K562 (cell line): ENCODE results near the gene LDLRAD3. TPM values are rescaled to one million over a fixed set of nuclear protein-coding genes. Genes with fewer than 3 reads are reported as not detected.

ENCODE experiments used
- ATAC-seq: fragments of 200-7000 bp; cut with Tn5 transposase; 3 replicates; pipeline ENCODE4 v1.9.1; 2020; ENCODE audit warnings: moderate library complexity
- BruUV-seq: library from RNA; stranded (reverse); fragments of 400-500 nt; replicated peaks from 2 replicates; lab custom pipeline; 2021; lab: Mats Ljungman, UMichigan
- CTCF ChIA-PET: fragments of 300-600 bp; formaldehyde crosslinking; extraction: SDS; loops from one replicate; lab custom pipeline; 2021; ENCODE audit warnings: low intra/inter-chr PET ratio; lab: Yijun Ruan, JAX
- POLR2A ChIA-PET: fragments of 300-600, 350-650 bp; sonication (Branson Sonifier 250); formaldehyde crosslinking; extraction: SDS; loops from one replicate; lab custom pipeline; 2021; ENCODE audit warnings: antibody characterized with exemption, inconsistent platforms; lab: Yijun Ruan, JAX
- DNase-seq, 4 experiments: peaks; one replicate each; pipeline versions ENCODE4 v3.0.0 to v3.0.0-alpha.2; 2011 to 2018; ENCODE audit warnings: low spot score in 3 of 4, mixed read lengths in 3 of 4; ENCODE audit errors: extremely low read depth in 1 of 4
- FAIRE-seq: peaks from 2 replicates; lab custom pipeline; 2011; peaks lifted over from hg19 to GRCh38; lab: Jason Lieb, UNC
- H2AFZ ChIP-seq: 2 replicates; pipeline ENCODE4 v1.6.0; 2011; ENCODE audit warnings: low read depth, low read length, control low read depth, inconsistent platforms
- H3K27ac ChIP-seq: fragments of 200-600 bp; 3 replicates; pipeline ENCODE4 v1.8.0; 2011; ENCODE audit warnings: low read depth, mild to moderate bottlenecking, control low read depth, inconsistent platforms, low read length, moderate library complexity, mixed read lengths; ENCODE audit errors: extremely low read depth
- H3K27me3 ChIP-seq, 2 experiments: fragments of 300-600 bp in 1 of 2; 2 replicates in 1 of 2; 3 replicates in 1 of 2; pipeline versions ENCODE4 v1.6.0 to v1.8.0; 2011; ENCODE audit warnings: inconsistent platforms in 2 of 2, low read length in 2 of 2, mild to moderate bottlenecking in 1 of 2, mixed read lengths in 1 of 2, moderate library complexity in 1 of 2; ENCODE audit not compliant: control insufficient read depth in 2 of 2, insufficient read depth in 2 of 2
- H3K36me3 ChIP-seq: fragments of 300-600 bp; 3 replicates; pipeline ENCODE4 v1.8.0; 2011; ENCODE audit warnings: mild to moderate bottlenecking, low read length, inconsistent platforms; ENCODE audit not compliant: control insufficient read depth, insufficient read depth
- H3K4me1 ChIP-seq, 2 experiments: fragments of 200-600 bp in 1 of 2; replicated peaks in 1 of 2; 2 replicates in 1 of 2; 3 replicates in 1 of 2; pipeline versions ENCODE4 v1.5.1 to v1.8.0; 2011; ENCODE audit warnings: inconsistent platforms in 2 of 2, low read length in 2 of 2, mild to moderate bottlenecking in 1 of 2, mixed read lengths in 1 of 2, moderate library complexity in 1 of 2; ENCODE audit not compliant: control insufficient read depth in 2 of 2, insufficient read depth in 2 of 2
- H3K4me2 ChIP-seq: 2 replicates; pipeline ENCODE4 v1.6.1; 2011; ENCODE audit warnings: low read length, control low read depth, inconsistent platforms, mixed read lengths; ENCODE audit not compliant: insufficient read depth
- H3K4me3 ChIP-seq: fragments of 200-600 bp; sonication (generic), shearing (Covaris generic); 2 replicates; pipeline ENCODE4 v1.5.1; 2016; ENCODE audit warnings: control low read depth, inconsistent platforms
- H3K79me2 ChIP-seq: fragments of 200-600 bp; 3 replicates; pipeline ENCODE4 v1.8.0; 2011; ENCODE audit warnings: low read length, inconsistent platforms; ENCODE audit not compliant: control insufficient read depth, insufficient read depth
- H3K9ac ChIP-seq, 2 experiments: 2 replicates each; pipeline versions ENCODE4 v1.6.0 to v1.6.1; 2011; ENCODE audit warnings: low read depth in 2 of 2, low read length in 2 of 2, control low read depth in 1 of 2, inconsistent platforms in 1 of 2, mild to moderate bottlenecking in 1 of 2, mixed read lengths in 1 of 2; ENCODE audit not compliant: insufficient read depth in 1 of 2
- H3K9me1 ChIP-seq: one replicate; pipeline ENCODE4 v1.6.0; 2011; ENCODE audit warnings: inconsistent platforms, mild to moderate bottlenecking, low read length, moderate library complexity; ENCODE audit not compliant: control insufficient read depth, insufficient read depth
- H3K9me3 ChIP-seq: replicated peaks from 2 replicates; pipeline ENCODE4 v1.5.1; 2011; ENCODE audit warnings: low read depth, low read length, inconsistent platforms; ENCODE audit not compliant: control insufficient read depth, insufficient read depth
- H4K20me1 ChIP-seq: replicated peaks from 2 replicates; pipeline ENCODE4 v1.6.1; 2011; ENCODE audit warnings: low read length, inconsistent platforms, mixed read lengths; ENCODE audit not compliant: control insufficient read depth, insufficient read depth
- BMI1 ChIP-seq: fragments of 150-350 bp; IDR thresholded peaks from 2 replicates; pipeline ENCODE4 v1.6.1; 2014; ENCODE audit warnings: low read length
- CHCHD3 ChIP-seq: fragments of 250-450 bp; sonication (Bioruptor Pico); IDR thresholded peaks from 2 replicates; pipeline ENCODE4 v2.1.2; 2022; ENCODE audit warnings: mild to moderate bottlenecking
- E2F1 ChIP-seq: sonication (generic); formaldehyde crosslinking; IDR thresholded peaks from 2 replicates; pipeline ENCODE4 v1.8.1; 2023; ENCODE audit warnings: mild to moderate bottlenecking, missing genetic modification reagents, moderate library complexity
- FOXJ2 ChIP-seq: fragments of 200-800 bp; sonication (Bioruptor generic); IDR thresholded peaks from 2 replicates; pipeline ENCODE4 v1.6.1; 2016; ENCODE audit warnings: missing genetic modification characterization, missing compliant biosample characterization
- HIVEP1 ChIP-seq: fragments of 250-450 bp; sonication (Bioruptor Pico); IDR thresholded peaks from 2 replicates; pipeline ENCODE4 v1.4.0; 2020; ENCODE audit warnings: mild to moderate bottlenecking
- MAX ChIP-seq: sonication (generic); formaldehyde crosslinking; IDR thresholded peaks from 2 replicates; pipeline ENCODE4 v1.9.0; 2022; ENCODE audit warnings: mild to moderate bottlenecking, missing genetic modification reagents
- MTA1 ChIP-seq: fragments of 450-650 bp; IDR thresholded peaks from 2 replicates; pipeline ENCODE4 v1.6.1; 2017; ENCODE audit warnings: borderline replicate concordance
- POLR3G ChIP-seq: IDR thresholded peaks from 2 replicates; pipeline ENCODE4 v1.6.1; 2011; ENCODE audit not compliant: insufficient read length, insufficient replicate concordance; ENCODE audit errors: extremely low read depth
- TAF15 ChIP-seq: fragments of 200-400 bp; formaldehyde crosslinking; IDR thresholded peaks from 2 replicates; pipeline ENCODE4 v1.6.1; 2017; ENCODE audit warnings: mild to moderate bottlenecking, low read depth, low read length, moderate library complexity
- THRA ChIP-seq: fragments of 450-650 bp; IDR thresholded peaks from 2 replicates; pipeline ENCODE4 v1.6.1; 2017; ENCODE audit warnings: mild to moderate bottlenecking, moderate library complexity
- TRIM28 ChIP-seq: fragments of 450-650 bp; IDR thresholded peaks from 2 replicates; pipeline ENCODE4 v1.6.1; 2017
- ZBED1 ChIP-seq: IDR thresholded peaks from 2 replicates; pipeline ENCODE4 v1.6.1; 2014
- ZBTB33 ChIP-seq: sonication (generic); formaldehyde crosslinking; IDR thresholded peaks from 2 replicates; pipeline ENCODE4 v1.8.1; 2023; ENCODE audit warnings: mild to moderate bottlenecking, missing genetic modification reagents
- ZNF75A ChIP-seq: fragments of 450-650 bp; formaldehyde crosslinking; IDR thresholded peaks from 2 replicates; pipeline ENCODE4 v1.4.0; 2020; ENCODE audit warnings: mild to moderate bottlenecking
- WGBS: fragments of 100-300 bp; shearing (Covaris generic); methylation state at CpG from one replicate; pipeline ENCODE4 v1.1.6; 2016; ENCODE audit warnings: low coverage, mixed read lengths; ENCODE audit not compliant: insufficient coverage; ENCODE audit errors: missing lambda C conversion rate; 5-methylcytosine and 5-hydroxymethylcytosine counted together
- in situ Hi-C: fragments of 300-500 bp; cut with MboI; formaldehyde crosslinking; loops from 4 replicates; pipeline ENCODE4 v1.15.0; 2018; ENCODE audit warnings: inconsistent platforms, mixed read lengths
- intact Hi-C: fragments of 100-400 bp; cut with micrococcal nuclease; formaldehyde crosslinking; loops from 2 replicates; pipeline ENCODE4 v1.14.2; 2022
- polyA plus RNA-seq, 8 experiments: library from polyadenylated mRNA; depleted of rRNA in 4 of 8; stranded (reverse) in 5 of 8; unstranded in 3 of 8; fragments of >200 nt; fragmentation: Nextera tagmentation in 2 of 8; fragmentation: Illumina TruSeq in 1 of 8; extraction: Ambion mirVana in 2 of 8; extraction: Trizol in 1 of 8; gene quantifications; 2 replicates each; pipeline versions ENCODE4 v1.2.1 to v1.2.3, GENCODE V29; 2011 to 2014; ENCODE audit warnings: inconsistent platforms in 1 of 8, missing spikeins in 1 of 8
- total RNA-seq, 7 experiments: library from RNA; depleted of rRNA in 6 of 7; stranded (reverse); fragments of >200 nt in 6 of 7; fragmentation: Illumina TruSeq in 2 of 7; extraction: Trizol in 2 of 7; gene quantifications; 2 replicates each; pipeline versions ENCODE4 v1.2.1 to v1.2.3, GENCODE V29; 2011 to 2021; ENCODE audit warnings: low replicate concordance in 1 of 7

LDLRAD3 gene
- total and polyA plus RNA-seq, 9 of the 15 experiments (the other 6 are each of a cell fraction or from before 2014, with no cell fraction given): 0.73 to 7.2 (median 3.5) TPM

- no peak overlapping the region for H3K4me2 ChIP-seq
- no peak overlapping the region for H3K27ac ChIP-seq
- H3K9me1 ChIP-seq: no peaks in the 10 kb centered on the region
- DNase-seq: no peak
- no peak for FAIRE-seq
- H3K4me1 ChIP-seq: peaks cover 0 to 7% of the 10 kb centered on the region in 2 experiments; a peak in 2 of 5 replicates
- in situ Hi-C loops (no loop called here), intact Hi-C loops (loop anchor here (10.0 kb wide), 1 partner anchor 59 kb away; no protein-coding TSS in a partner anchor)
- ChIA-PET CTCF (no interaction called here), POLR2A (interaction anchor here (0.6 to 1.1 kb wide), 3 partner anchors 10 to 115 kb away, joined by 3 to 4 read pairs (median 3); no protein-coding TSS in a partner anchor)
- H3K9ac ChIP-seq: no peak overlapping the region
- H2AFZ ChIP-seq: no peak overlapping the region
- H3K36me3 ChIP-seq: no peaks in the 10 kb centered on the region
- H3K27me3 ChIP-seq: peaks cover 5 to 23% of the 10 kb centered on the region in 2 experiments; a peak in 4 of 5 replicates
- no peaks in the 10 kb centered on the region for H3K79me2 ChIP-seq
- no TSS peak for BruUV-seq
- 0 out of 2 replicates have a peak, but pooled peaks cover 2% of the 10 kb centered on the region for H4K20me1 ChIP-seq
- 0% methylated on average over 1 of the region's 2 CpGs for WGBS
- ATAC-seq: no peak
- no peaks in the 10 kb centered on the region for H3K9me3 ChIP-seq
- TF ChIP-seq TRIM28 (no peak), CHCHD3 (CRISPR knock-in tag) (no peak), THRA (no peak), FOXJ2 (tag) (no peak), ZBTB33 (CRISPR knock-in tag) (no peak), MTA1 (no peak), ZNF75A (CRISPR knock-in tag) (no peak), HIVEP1 (CRISPR knock-in tag) (no peak), ZBED1 (no peak), MAX (CRISPR knock-in tag) (no peak), TAF15 (no peak), BMI1 (no peak), POLR3G (no peak), E2F1 (no peak)
- TF ChIP-seq, all 486 proteins: peak for 0
- H3K4me3 ChIP-seq: no peak overlapping the region
Measured at GRCh38 chr11:36023922-36024321, 80.1 kb downstream of the LDLRAD3 start.
